Esophagus muscularis mucosa (tissue), 4 donors: ENCODE data around the gene PIK3C2G.

Experiments
- CTCF ChIP-seq, 3 experiments: fragments of 200-600 bp in 2 of 3; fragments of 450-650 bp in 1 of 3; sonication (generic) in 2 of 3; IDR thresholded peaks; one replicate each; pipeline ENCODE4 v1.5.1; 2017 to 2019; ENCODE audit warnings: antibody characterized with exemption in 3 of 3, mild to moderate bottlenecking in 2 of 3, moderate library complexity in 1 of 3
- EP300 ChIP-seq: sonication (generic); formaldehyde crosslinking; IDR thresholded peaks from one replicate; pipeline ENCODE4 v1.6.1; 2017; ENCODE audit warnings: antibody characterized with exemption
- POLR2A ChIP-seq: fragments of 450-650 bp; IDR thresholded peaks from one replicate; pipeline ENCODE4 v1.6.1; 2017; ENCODE audit warnings: antibody characterized with exemption, moderate library complexity, mild to moderate bottlenecking, low read depth
- POLR2AphosphoS5 ChIP-seq, 2 donors: sonication (generic); formaldehyde crosslinking; IDR thresholded peaks; one replicate each; pipeline ENCODE4 v1.6.1; 2017; ENCODE audit warnings: antibody characterized with exemption in 2 of 2

- TF ChIP-seq CTCF (IDR thresholded peaks at IDR 0.05) (no peak), POLR2A (no peak), EP300 (no peak), POLR2AphosphoS5 (IDR thresholded peaks at IDR 0.05) (no peak)
These were observed 96.8 kb downstream of the PIK3C2G start for GRCh38 chr12:18358077-18358476.
